ENCODE measurements around the gene MISFA. TPM values are rescaled to one million over a fixed set of nuclear protein-coding genes. Genes with fewer than 3 reads are reported as not detected.
"Not testable (repeated sequence)": the region's sequence is repeated elsewhere in the genome, so short reads cannot be mapped to it uniquely, and the experiment has no call there.

Gene MISFA
- total RNA-seq, 4 donors from 2014 or later = 0.30 to 2.9 TPM; not detected in 2

GRCh38 chr11:18588297-18589252 is 11.0 kb upstream of the MISFA start, which contains the start of gene UEVLD:
Gene UEVLD, minus strand, starts transcription at chr11:18588734. Its CDS starts 80 bp downstream, at chr11:18588654.
- Histone ChIP-seq H3K4me3 (peak within 1 kb of the TSS; percentile 55 to 84 (median 71)), H3K27ac (peak within 1 kb of the TSS; percentile 10 to 83 (median 78)), H3K27me3 (no peaks in the 10 kb centered on the region), H3K4me1 (peaks cover 0 to 39% (median 15%) of the 10 kb centered on the region in 4 donors), H3K36me3 (peaks cover 0 to 5% (median 0%) of the 10 kb centered on the region in 3 donors), H3K9me3 (no peaks in the 10 kb centered on the region)
- peak; percentile 74 to 85 for DNase-seq (ENCODE audit: low spot score in 2 of 2)
- WGBS, 2 donors = 0 to 1% methylated on average over 45 to 50 of the region's 50 CpGs
- TF ChIP-seq CTCF (IDR thresholded peaks at IDR 0.05) = no peak
- peak; percentile 78 to 94 for TF ChIP-seq EP300 (IDR thresholded peaks at IDR 0.05)
- TF ChIP-seq POLR2A (IDR thresholded peaks at IDR 0.05) = peak in 1 of 2 donors; percentile 56

GRCh38 chr11:18590571-18590970 is 9.0 kb upstream of the MISFA start:
- TF ChIP-seq EP300 (IDR thresholded peaks at IDR 0.05) (no peak), CTCF (IDR thresholded peaks at IDR 0.05) (no peak), POLR2A (IDR thresholded peaks at IDR 0.05) (no peak)
- Histone ChIP-seq H3K9me3 (no peaks in the 10 kb centered on the region), H3K4me3 (no peak overlapping the region), H3K27ac (peak overlapping the region in 1 of 4 donors; percentile 13), H3K27me3 (no peaks in the 10 kb centered on the region), H3K4me1 (peaks cover 0 to 41% (median 15%) of the 10 kb centered on the region in 4 donors), H3K36me3 (peaks cover 0 to 4% (median 0%) of the 10 kb centered on the region in 3 donors)
- WGBS, 2 donors = 31 to 35% methylated on average over 2 of the region's 2 CpGs
- no peak for DNase-seq (ENCODE audit: low spot score in 2 of 2)

DNA sequence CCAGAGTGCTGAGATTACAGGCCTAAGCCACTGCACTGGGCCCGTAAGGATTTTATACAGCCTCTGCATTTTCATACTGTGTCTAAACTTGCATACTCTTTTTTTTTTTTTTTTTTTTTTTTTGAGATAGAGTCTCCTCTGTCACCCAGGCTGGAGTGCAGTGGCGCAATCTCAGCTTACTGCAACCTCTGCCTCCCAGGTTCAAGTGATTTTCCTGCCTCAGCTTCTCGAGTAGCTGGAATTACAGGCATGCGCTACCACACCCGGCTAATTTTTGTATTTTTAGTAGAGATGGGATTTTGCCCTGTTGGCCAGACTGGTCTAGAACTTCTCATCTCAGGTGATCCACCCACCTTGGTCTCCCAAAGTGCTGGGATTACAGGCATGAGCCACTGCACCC is 5.5 kb upstream of the MISFA start:
- DNase-seq (ENCODE audit: low spot score in 2 of 2); H3K27me3 ChIP-seq; H3K4me3 ChIP-seq; H3K9me3 ChIP-seq; H3K27ac ChIP-seq: not testable (repeated sequence)
- H3K36me3 ChIP-seq = peaks cover 0 to 19% (median 0%) of the 10 kb centered on the region in 3 donors
- peaks cover 0 to 27% (median 15%) of the 10 kb centered on the region in 4 donors for H3K4me1 ChIP-seq
- 90 to 92% methylated on average over 5 of the region's 5 CpGs for WGBS, 2 donors

GRCh38 chr11:18594999-18595749 is 4.4 kb upstream of the MISFA start:
- H3K27ac ChIP-seq = peak overlapping the region in 1 of 4 donors; percentile 20
- H3K9me3 ChIP-seq = no peaks in the 10 kb centered on the region
- no peak for DNase-seq (ENCODE audit: low spot score in 2 of 2)
- H3K36me3 ChIP-seq = peaks cover 0 to 19% (median 0%) of the 10 kb centered on the region in 3 donors
- no peaks in the 10 kb centered on the region for H3K27me3 ChIP-seq
- H3K4me3 ChIP-seq = no peak overlapping the region
- 40 to 71% methylated on average over 5 of the region's 5 CpGs for WGBS, 2 donors
- peaks cover 0 to 16% (median 9%) of the 10 kb centered on the region in 4 donors for H3K4me1 ChIP-seq
- TF ChIP-seq CTCF (IDR thresholded peaks at IDR 0.05) (no peak), EP300 (IDR thresholded peaks at IDR 0.05) (no peak), POLR2A (IDR thresholded peaks at IDR 0.05) (no peak)

GRCh38 chr11:18600915-18601569 is 1.5 kb downstream of the MISFA start:
- TF ChIP-seq POLR2A (IDR thresholded peaks at IDR 0.05) (no peak), EP300 (IDR thresholded peaks at IDR 0.05) (no peak), CTCF (IDR thresholded peaks at IDR 0.05) (no peak)
- no peak overlapping the region for H3K4me3 ChIP-seq
- no peak for DNase-seq (ENCODE audit: low spot score in 2 of 2)
- no peaks in the 10 kb centered on the region for H3K27me3 ChIP-seq
- no peaks in the 10 kb centered on the region for H3K9me3 ChIP-seq
- no peak overlapping the region for H3K27ac ChIP-seq
- 91 to 95% methylated on average over 4 of the region's 4 CpGs for WGBS, 2 donors
- H3K36me3 ChIP-seq = peaks cover 0 to 29% (median 0%) of the 10 kb centered on the region in 3 donors
- H3K4me1 ChIP-seq = no peaks in the 10 kb centered on the region
